GM12878 (cell line): Measurements from ENCODE around the gene IGF2BP2. TPM values are rescaled to one million over a fixed set of nuclear protein-coding genes. Genes with fewer than 3 reads are reported as not detected.

Experiments
- ATAC-seq: fragments of 200-7000 bp; cut with Tn5 transposase; 3 replicates; pipeline ENCODE4 v1.9.1; 2020; ENCODE audit warnings: mild to moderate bottlenecking, moderate library complexity
- BruUV-seq: library from RNA; stranded (reverse); fragments of 400-500 nt; replicated peaks from 2 replicates; lab custom pipeline; 2021; lab: Mats Ljungman, UMichigan
- CTCF ChIA-PET: fragments of 300-600 bp; sonication (Branson Sonifier 250); formaldehyde crosslinking; extraction: SDS; loops from one replicate; lab custom pipeline; 2021; ENCODE audit warnings: inconsistent platforms; lab: Yijun Ruan, JAX
- POLR2A ChIA-PET: fragments of 350-600 bp; formaldehyde crosslinking; extraction: SDS; loops from one replicate; lab custom pipeline; 2021; ENCODE audit warnings: inconsistent platforms; lab: Charles Lee
- RAD21 ChIA-PET: fragments of 300-600 bp; sonication (Branson Sonifier 250); formaldehyde crosslinking; loops from one replicate; lab custom pipeline; 2023; ENCODE audit warnings: antibody characterized with exemption; ENCODE audit not compliant: unreplicated experiment; lab: Charles Lee
- SMC1A ChIA-PET: fragments of 300-600 bp; sonication (Branson Sonifier 250); formaldehyde crosslinking; loops from one replicate; lab custom pipeline; 2023; ENCODE audit not compliant: unreplicated experiment, uncharacterized antibody; lab: Charles Lee
- DNase-seq: peaks from one replicate; pipeline ENCODE4 v3.0.0-alpha.2; 2011; ENCODE audit warnings: low read depth, low spot score
- FAIRE-seq: peaks from 3 replicates; lab custom pipeline; 2011; peaks lifted over from hg19 to GRCh38; lab: Jason Lieb, UNC
- H2AFZ ChIP-seq: 2 replicates; pipeline ENCODE4 v1.6.0; 2011; ENCODE audit warnings: low read depth, low read length, control low read depth; ENCODE audit not compliant: control insufficient read depth
- H3K27ac ChIP-seq: 2 replicates; pipeline ENCODE4 v1.5.1; 2011; ENCODE audit warnings: control low read depth; ENCODE audit not compliant: control insufficient read depth, insufficient read depth
- H3K27me3 ChIP-seq, 2 experiments: replicated peaks in 1 of 2; 2 replicates each; pipeline versions ENCODE4 v1.6.0 to v1.6.1; 2011; ENCODE audit warnings: low read length in 1 of 2; ENCODE audit not compliant: control insufficient read depth in 2 of 2, insufficient read depth in 2 of 2
- H3K36me3 ChIP-seq, 2 experiments: 2 replicates each; pipeline ENCODE4 v1.5.1; 2011; ENCODE audit warnings: low read length in 1 of 2; ENCODE audit not compliant: control insufficient read depth in 2 of 2, insufficient read depth in 2 of 2
- H3K4me1 ChIP-seq: 2 replicates; pipeline ENCODE4 v1.6.1; 2011; ENCODE audit warnings: mild to moderate bottlenecking, low read length, moderate library complexity, mixed read lengths; ENCODE audit not compliant: control insufficient read depth, insufficient read depth
- H3K4me2 ChIP-seq: 2 replicates; pipeline ENCODE4 v1.6.0; 2011; ENCODE audit warnings: control low read depth; ENCODE audit not compliant: control insufficient read depth, insufficient read depth
- H3K4me3 ChIP-seq: fragments of 200-600 bp; sonication (generic); 2 replicates; pipeline ENCODE4 v1.5.1; 2016
- H3K79me2 ChIP-seq: 2 replicates; pipeline ENCODE4 v1.6.0; 2011; ENCODE audit warnings: low read length; ENCODE audit not compliant: control insufficient read depth, insufficient read depth
- H3K9ac ChIP-seq: 2 replicates; pipeline ENCODE4 v1.8.0; 2011; ENCODE audit warnings: low read length, control low read depth, mixed read lengths; ENCODE audit not compliant: control insufficient read depth, insufficient read depth
- H3K9me3 ChIP-seq: replicated peaks from 3 replicates; pipeline ENCODE4 v1.5.1; 2011; ENCODE audit warnings: mild to moderate bottlenecking, low read length; ENCODE audit not compliant: control insufficient read depth, insufficient read depth
- H4K20me1 ChIP-seq: 2 replicates; pipeline ENCODE4 v1.6.0; 2011; ENCODE audit not compliant: control insufficient read depth, insufficient read depth
- BHLHE40 ChIP-seq, 2 experiments: fragments of 450-650 bp in 1 of 2; IDR thresholded peaks; 2 replicates each; pipeline ENCODE4 v1.6.1; 2011 to 2017; ENCODE audit warnings: low read depth in 2 of 2, borderline replicate concordance in 1 of 2, improper control_type of control experiment in 1 of 2, low read length in 1 of 2, mild to moderate bottlenecking in 1 of 2
- CTCF ChIP-seq, 3 experiments: IDR thresholded peaks in 2 of 3; conservative IDR thresholded peaks in 1 of 3; 2 replicates each; pipeline ENCODE4 v1.5.1; 2011; ENCODE audit warnings: low read depth in 3 of 3, low read length in 3 of 3, mild to moderate bottlenecking in 3 of 3, control low read depth in 2 of 3, moderate library complexity in 2 of 3, inconsistent platforms in 1 of 3, mixed read lengths in 1 of 3; ENCODE audit not compliant: control insufficient read depth in 2 of 3, insufficient read depth in 1 of 3; ENCODE audit errors: extremely low read depth in 1 of 3
- IRF4 ChIP-seq: IDR thresholded peaks from 2 replicates; pipeline ENCODE4 v1.6.1; 2011; ENCODE audit warnings: low read depth, low read length
- KDM1A ChIP-seq: fragments of 200-600 bp; sonication (generic); IDR thresholded peaks from 2 replicates; pipeline ENCODE4 v1.6.1; 2016; ENCODE audit warnings: borderline replicate concordance
- LARP7 ChIP-seq: fragments of 450-650 bp; IDR thresholded peaks from 2 replicates; pipeline ENCODE4 v1.6.1; 2017; ENCODE audit warnings: mild to moderate bottlenecking
- RAD21 ChIP-seq: IDR thresholded peaks from 2 replicates; pipeline ENCODE4 v1.6.1; 2011; ENCODE audit warnings: mild to moderate bottlenecking, low read depth, low read length, moderate library complexity; ENCODE audit not compliant: insufficient read depth
- SIN3A ChIP-seq: IDR thresholded peaks from 2 replicates; pipeline ENCODE4 v1.6.1; 2012; ENCODE audit warnings: low read depth, low read length, improper control_type of control experiment
- SMARCA5 ChIP-seq: fragments of 450-650 bp; IDR thresholded peaks from 2 replicates; pipeline ENCODE4 v1.6.1; 2017; ENCODE audit warnings: mild to moderate bottlenecking
- SMC3 ChIP-seq: IDR thresholded peaks from 2 replicates; pipeline ENCODE4 v1.6.1; 2011; ENCODE audit warnings: low read length, improper control_type of control experiment, borderline replicate concordance
- WRNIP1 ChIP-seq: IDR thresholded peaks from 2 replicates; pipeline ENCODE4 v1.6.1; 2011; ENCODE audit warnings: low read depth, low read length, improper control_type of control experiment, borderline replicate concordance
- YY1 ChIP-seq: IDR thresholded peaks from 2 replicates; pipeline ENCODE4 v1.6.1; 2011; ENCODE audit warnings: low read depth, mild to moderate bottlenecking, low read length
- WGBS: methylation state at CpG from one replicate; pipeline ENCODE4 v1.1.6; 2016; ENCODE audit warnings: low lambda C conversion rate; ENCODE audit not compliant: insufficient replicate concordance, insufficient coverage; ENCODE audit errors: missing lambda C conversion rate; 5-methylcytosine and 5-hydroxymethylcytosine counted together
- in situ Hi-C: fragments of 300-500 bp; cut with MboI; formaldehyde crosslinking; loops from 9 replicates; pipeline ENCODE4 v1.14.3; 2018; ENCODE audit warnings: mixed read lengths
- intact Hi-C: fragments of 100-400 bp; cut with micrococcal nuclease; formaldehyde crosslinking; loops from one replicate; pipeline ENCODE4 v1.14.2; 2022; ENCODE audit not compliant: unreplicated experiment
- polyA plus RNA-seq, 11 experiments: library from polyadenylated mRNA; depleted of rRNA in 4 of 11; unstranded in 6 of 11; stranded (reverse) in 5 of 11; fragments of >200 nt; fragmentation: Nextera tagmentation in 4 of 11; fragmentation: Illumina TruSeq in 1 of 11; extraction: Ambion mirVana in 4 of 11; extraction: Trizol in 1 of 11; gene quantifications; 1 replicate in 1 of 11; 2 replicates in 10 of 11; pipeline versions ENCODE4 v1.2.1 to v1.2.3, GENCODE V29; 2011 to 2016; ENCODE audit warnings: inconsistent platforms in 2 of 11, missing spikeins in 2 of 11, low read depth in 1 of 11
- total RNA-seq, 4 experiments: library from RNA; depleted of rRNA in 3 of 4; stranded (reverse); fragments of >200 nt in 3 of 4; fragmentation: Illumina TruSeq in 1 of 4; extraction: Trizol in 1 of 4; gene quantifications; 2 replicates each; pipeline versions ENCODE4 v1.2.1 to v1.2.3, GENCODE V29; 2013 to 2021
- TF ChIP-seq, protein P1 (sequence below): fragments of 450-650 bp; IDR thresholded peaks from 2 replicates; pipeline ENCODE4 v1.6.1; 2017; ENCODE audit warnings: antibody characterized with exemption, mild to moderate bottlenecking, moderate library complexity

The IGF2BP2 gene
- total and polyA plus RNA-seq, 10 of the 15 experiments (the other 5 are each of a cell fraction or from before 2014, with no cell fraction given) = 0.25 to 0.72 TPM; not detected in 8

- Histone ChIP-seq H3K4me1 (no peaks in the 10 kb centered on the region), H4K20me1 (no peaks in the 10 kb centered on the region), H3K9me3 (no peaks in the 10 kb centered on the region), H3K4me2 (no peak overlapping the region), H3K36me3 (no peaks in the 10 kb centered on the region), H2AFZ (no peak overlapping the region), H3K4me3 (no peak overlapping the region), H3K9ac (no peak overlapping the region), H3K79me2 (no peaks in the 10 kb centered on the region), H3K27ac (no peak overlapping the region), H3K27me3 (peaks cover 2 to 6% of the 10 kb centered on the region in 2 experiments; a peak in 3 of 4 replicates)
- CTCF ChIA-PET = interaction anchor here (0.6 to 7.1 kb wide), 52 partner anchors 8 to 1162 kb away, joined by 3 to 198 read pairs (median 4); no protein-coding TSS in a partner anchor
- no TSS peak for BruUV-seq
- RAD21 ChIA-PET = interaction anchor here (0.6 to 3.4 kb wide), 16 partner anchors 14 to 957 kb away, joined by 3 to 34 read pairs (median 5); no protein-coding TSS in a partner anchor
- peak; percentile 92 for FAIRE-seq
- in situ Hi-C loops (no loop called here), intact Hi-C loops (loop anchor here (1.0 kb wide), 1 partner anchor 108 kb away; no protein-coding TSS in a partner anchor)
- ATAC-seq = peak; percentile 97
- POLR2A ChIA-PET = interaction anchor here (0.7 kb wide), 2 partner anchors 11 to 13 kb away, joined by 3 read pairs; no protein-coding TSS in a partner anchor
- SMC1A ChIA-PET = interaction anchor here (0.8 to 3.2 kb wide), 14 partner anchors 8 to 267 kb away, joined by 3 to 37 read pairs (median 4); no protein-coding TSS in a partner anchor
- TF ChIP-seq KDM1A (no peak), SIN3A (no peak), WRNIP1 (0 out of 2 replicates have a peak, but pooled peaks have one; percentile 28), YY1 (peak; percentile 53; the same call in 1 of the 2 replicates), SMARCA5 (peak; percentile 48; the same call in 1 of the 2 replicates), IRF4 (0 out of 2 replicates have a peak, but pooled peaks have one; percentile 15), RAD21 (peak; percentile 94), BHLHE40 (IDR thresholded peaks at IDR 0.05; ENCODE audit: borderline replicate concordance in 1 of 2, low read depth in 2 of 2, low read length in 1 of 2) (peak in 1 of 2 experiments; percentile 28; a peak in 1 of 4 replicates), SMC3 (peak; percentile 71), CTCF (IDR thresholded peaks at IDR 0.05 in 2 of 3, conservative IDR thresholded peaks at IDR 0.05 in 1 of 3; ENCODE audit: control insufficient read depth in 2 of 3, extremely low read depth in 1 of 3, insufficient read depth in 1 of 3, low read depth in 3 of 3, low read length in 3 of 3) (peak; percentile 97 to 99 (median 98); a peak in 5 of 6 replicates), LARP7 (0 out of 2 replicates have a peak, but pooled peaks have one; percentile 21)
- TF ChIP-seq, protein P1, sequence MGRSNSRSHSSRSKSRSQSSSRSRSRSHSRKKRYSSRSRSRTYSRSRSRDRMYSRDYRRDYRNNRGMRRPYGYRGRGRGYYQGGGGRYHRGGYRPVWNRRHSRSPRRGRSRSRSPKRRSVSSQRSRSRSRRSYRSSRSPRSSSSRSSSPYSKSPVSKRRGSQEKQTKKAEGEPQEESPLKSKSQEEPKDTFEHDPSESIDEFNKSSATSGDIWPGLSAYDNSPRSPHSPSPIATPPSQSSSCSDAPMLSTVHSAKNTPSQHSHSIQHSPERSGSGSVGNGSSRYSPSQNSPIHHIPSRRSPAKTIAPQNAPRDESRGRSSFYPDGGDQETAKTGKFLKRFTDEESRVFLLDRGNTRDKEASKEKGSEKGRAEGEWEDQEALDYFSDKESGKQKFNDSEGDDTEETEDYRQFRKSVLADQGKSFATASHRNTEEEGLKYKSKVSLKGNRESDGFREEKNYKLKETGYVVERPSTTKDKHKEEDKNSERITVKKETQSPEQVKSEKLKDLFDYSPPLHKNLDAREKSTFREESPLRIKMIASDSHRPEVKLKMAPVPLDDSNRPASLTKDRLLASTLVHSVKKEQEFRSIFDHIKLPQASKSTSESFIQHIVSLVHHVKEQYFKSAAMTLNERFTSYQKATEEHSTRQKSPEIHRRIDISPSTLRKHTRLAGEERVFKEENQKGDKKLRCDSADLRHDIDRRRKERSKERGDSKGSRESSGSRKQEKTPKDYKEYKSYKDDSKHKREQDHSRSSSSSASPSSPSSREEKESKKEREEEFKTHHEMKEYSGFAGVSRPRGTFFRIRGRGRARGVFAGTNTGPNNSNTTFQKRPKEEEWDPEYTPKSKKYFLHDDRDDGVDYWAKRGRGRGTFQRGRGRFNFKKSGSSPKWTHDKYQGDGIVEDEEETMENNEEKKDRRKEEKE = no peak
- DNase-seq = peak; percentile 8
- WGBS = 27% methylated on average over 18 of the region's 18 CpGs
These were observed 164.6 kb downstream of the IGF2BP2 start for GRCh38 chr3:185659942-185660921.
